Lower leg skin (tissue), 4 donors: ENCODE data around the gene SPATA31C2. TPM values are rescaled to one million over a fixed set of nuclear protein-coding genes. Genes with fewer than 3 reads are reported as not detected.

Experiments used
- DNase-seq, 2 donors: peaks; one replicate each; pipeline ENCODE4 v3.0.0-alpha.2; 2019; ENCODE audit warnings: low spot score in 2 of 2
- H3K4me3 ChIP-seq: fragments of 200-600 bp; sonication (generic); 2 replicates; pipeline ENCODE4 v1.5.1; 2017; ENCODE audit warnings: mild to moderate bottlenecking, low read depth; ENCODE audit not compliant: poor library complexity, severe bottlenecking
- CTCF ChIP-seq, 3 donors: fragments of 450-650 bp; IDR thresholded peaks; one replicate each; pipeline ENCODE4 v1.5.1; 2016; ENCODE audit warnings: antibody characterized with exemption in 3 of 3, mild to moderate bottlenecking in 3 of 3, moderate library complexity in 2 of 3
- POLR2A ChIP-seq, 2 donors: fragments of 450-650 bp; IDR thresholded peaks; one replicate each; pipeline ENCODE4 v1.6.1; 2016 to 2017; ENCODE audit warnings: antibody characterized with exemption in 2 of 2, mild to moderate bottlenecking in 1 of 2, moderate library complexity in 1 of 2
- WGBS, 2 donors: methylation state at CpG; one replicate each; pipeline ENCODE4 v1.1.5; 2018; 5-methylcytosine and 5-hydroxymethylcytosine counted together
- intact Hi-C: fragments of 100-400 bp; cut with DNase I; formaldehyde crosslinking; loops from one replicate; pipeline ENCODE4 v1.15.0; 2023; ENCODE audit warnings: low total_unique reads
- total RNA-seq, 4 donors: library from RNA; depleted of rRNA; stranded (reverse); fragments of >200 nt; gene quantifications; one replicate each; pipeline ENCODE4 v1.1.0, GENCODE V29; 2016

Gene SPATA31C2
- total RNA-seq, 4 donors from 2014 or later: not detected

- 94 to 95% methylated on average over 23 of the region's 23 CpGs for WGBS, 2 donors
Observed at GRCh38 chr9:88180081-88180765, 41.9 kb upstream of the SPATA31C2 start.

GRCh38 chr9:88179062-88179521 is 40.8 kb upstream of the SPATA31C2 start:
- no peak for DNase-seq
- intact Hi-C loops: no loop called here
- 49 to 57% methylated on average over 5 of the region's 5 CpGs for WGBS, 2 donors
- TF ChIP-seq CTCF (IDR thresholded peaks at IDR 0.05) (no peak), POLR2A (IDR thresholded peaks at IDR 0.05) (no peak)
- H3K4me3 ChIP-seq: no peak overlapping the region

More at GRCh38 chr9:88180081-88180765, 41.9 kb upstream of the SPATA31C2 start:
- intact Hi-C loops: no loop called here
- TF ChIP-seq CTCF (IDR thresholded peaks at IDR 0.05) (no peak), POLR2A (IDR thresholded peaks at IDR 0.05) (no peak)
- no peak overlapping the region for H3K4me3 ChIP-seq
- no peak for DNase-seq

GRCh38 chr9:88178641-88179040 is 40.4 kb upstream of the SPATA31C2 start:
- intact Hi-C loops: no loop called here
- WGBS, 2 donors: 81 to 82% methylated on average over 6 of the region's 6 CpGs
- TF ChIP-seq POLR2A (IDR thresholded peaks at IDR 0.05) (no peak), CTCF (IDR thresholded peaks at IDR 0.05) (no peak)
- DNase-seq: no peak
- no peak overlapping the region for H3K4me3 ChIP-seq

GRCh38 chr9:88177371-88177770 is 39.1 kb upstream of the SPATA31C2 start:
- no peak overlapping the region for H3K4me3 ChIP-seq
- TF ChIP-seq POLR2A (IDR thresholded peaks at IDR 0.05) (no peak), CTCF (IDR thresholded peaks at IDR 0.05) (no peak)
- intact Hi-C loops: no loop called here
- DNase-seq: no peak
- WGBS, 2 donors: 77 to 86% methylated on average over 3 of the region's 3 CpGs

GRCh38 chr9:88174324-88174723 is 36.0 kb upstream of the SPATA31C2 start:
- intact Hi-C loops: no loop called here
- 48 to 54% methylated on average over 4 of the region's 4 CpGs for WGBS, 2 donors
- H3K4me3 ChIP-seq: no peak overlapping the region
- DNase-seq: no peak
- TF ChIP-seq CTCF (IDR thresholded peaks at IDR 0.05) (no peak), POLR2A (IDR thresholded peaks at IDR 0.05) (no peak)
